ENCODE data around the gene PSMF1. TPM values are rescaled to one million over a fixed set of nuclear protein-coding genes. Genes with fewer than 3 reads are reported as not detected.

The PSMF1 gene
- total RNA-seq, 1 experiment from 2014 or later, result 153 TPM

- ATAC-seq (no peak), DNase-seq (ENCODE audit: low read depth, low spot score) (no peak)
- TF ChIP-seq MAX (IDR thresholded peaks at IDR 0.05), result no peak
- no peak for TF ChIP-seq EZH2 (IDR thresholded peaks at IDR 0.05)
- TF ChIP-seq EGR1 (IDR thresholded peaks at IDR 0.05; ENCODE audit: low read depth), result no peak
- TF ChIP-seq SIN3A (IDR thresholded peaks at IDR 0.05; ENCODE audit: low read depth), result no peak
- TF ChIP-seq SRF (IDR thresholded peaks at IDR 0.05; ENCODE audit: low read depth), result no peak
- no peak for TF ChIP-seq EZH2phosphoT487 (IDR thresholded peaks at IDR 0.05; ENCODE audit: borderline replicate concordance)
- no peak for TF ChIP-seq RAD21 (IDR thresholded peaks at IDR 0.05; ENCODE audit: low read depth)
- no peak for TF ChIP-seq FOSL1 (IDR thresholded peaks at IDR 0.05; ENCODE audit: low read depth)
- TF ChIP-seq ELF1 (IDR thresholded peaks at IDR 0.05; ENCODE audit: borderline replicate concordance, low read depth), result no peak
- no peak for TF ChIP-seq POLR2A (IDR thresholded peaks at IDR 0.05; ENCODE audit: borderline replicate concordance, extremely low read depth, insufficient read depth, insufficient read length)
- no peak for TF ChIP-seq SP1 (IDR thresholded peaks at IDR 0.05; ENCODE audit: low read depth)
- TF ChIP-seq ZNF274 (IDR thresholded peaks at IDR 0.05; ENCODE audit: low read depth, low read length), result no peak
- TF ChIP-seq JUND (IDR thresholded peaks at IDR 0.05), result no peak
- no peak for TF ChIP-seq CTCF (IDR thresholded peaks at IDR 0.05 in 2 of 3, conservative IDR thresholded peaks at IDR 0.05 in 1 of 3; ENCODE audit: borderline replicate concordance in 1 of 3, insufficient read depth in 1 of 3, low read depth in 2 of 3, low read length in 2 of 3)
- TF ChIP-seq, protein P1, sequence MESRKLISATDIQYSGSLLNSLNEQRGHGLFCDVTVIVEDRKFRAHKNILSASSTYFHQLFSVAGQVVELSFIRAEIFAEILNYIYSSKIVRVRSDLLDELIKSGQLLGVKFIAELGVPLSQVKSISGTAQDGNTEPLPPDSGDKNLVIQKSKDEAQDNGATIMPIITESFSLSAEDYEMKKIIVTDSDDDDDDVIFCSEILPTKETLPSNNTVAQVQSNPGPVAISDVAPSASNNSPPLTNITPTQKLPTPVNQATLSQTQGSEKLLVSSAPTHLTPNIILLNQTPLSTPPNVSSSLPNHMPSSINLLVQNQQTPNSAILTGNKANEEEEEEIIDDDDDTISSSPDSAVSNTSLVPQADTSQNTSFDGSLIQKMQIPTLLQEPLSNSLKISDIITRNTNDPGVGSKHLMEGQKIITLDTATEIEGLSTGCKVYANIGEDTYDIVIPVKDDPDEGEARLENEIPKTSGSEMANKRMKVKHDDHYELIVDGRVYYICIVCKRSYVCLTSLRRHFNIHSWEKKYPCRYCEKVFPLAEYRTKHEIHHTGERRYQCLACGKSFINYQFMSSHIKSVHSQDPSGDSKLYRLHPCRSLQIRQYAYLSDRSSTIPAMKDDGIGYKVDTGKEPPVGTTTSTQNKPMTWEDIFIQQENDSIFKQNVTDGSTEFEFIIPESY (IDR thresholded peaks at IDR 0.05; ENCODE audit: extremely low read depth, insufficient replicate concordance, low read length), result no peak
- TF ChIP-seq CBX3 (IDR thresholded peaks at IDR 0.05; ENCODE audit: low read depth), result no peak
- TF ChIP-seq REST (IDR thresholded peaks at IDR 0.05; ENCODE audit: low read depth), result no peak
- no peaks in the 10 kb centered on the region for H3K79me2 ChIP-seq (ENCODE audit: insufficient read depth, low read length)
- H3K9me2 ChIP-seq (ENCODE audit: insufficient read depth), result no peaks in the 10 kb centered on the region
- no peaks in the 10 kb centered on the region for H3K27me3 ChIP-seq (ENCODE audit: insufficient read depth, low read length)
- no peaks in the 10 kb centered on the region for H3K36me3 ChIP-seq (ENCODE audit: control insufficient read depth in 1 of 2, insufficient read depth in 2 of 2, low read length in 2 of 2)
- RAD21 ChIA-PET (ENCODE audit: low non-redundant PET in 1 of 2, low total read pairs in 2 of 2, uncharacterized antibody in 2 of 2, unreplicated experiment in 2 of 2), result no interaction called here
- H3K4me3 ChIP-seq (replicated peaks in 1 of 2; ENCODE audit: low read depth in 1 of 2, low read length in 2 of 2), result no peak overlapping the region
- CTCF ChIA-PET, result no interaction called here
- H2AFZ ChIP-seq (ENCODE audit: low read depth, low read length, poor library complexity, severe bottlenecking), result no peak overlapping the region
- intact Hi-C loops (cut with micrococcal nuclease), result loop anchor here (10.0 kb wide), 1 partner anchor 127 kb away; no protein-coding TSS in a partner anchor
- H3K4me2 ChIP-seq (ENCODE audit: low read length), result no peak overlapping the region
- H3K9me3 ChIP-seq (ENCODE audit: control insufficient read depth in 1 of 2, insufficient read depth in 1 of 2, low read depth in 1 of 2, low read length in 2 of 2), result 0 out of 4 replicates have a peak, but pooled peaks cover 4 to 5% of the 10 kb centered on the region in 2 experiments
- H3K9ac ChIP-seq (ENCODE audit: low read length), result no peak overlapping the region
- H3K4me1 ChIP-seq (ENCODE audit: control insufficient read depth in 1 of 2, insufficient read depth in 2 of 2, low read length in 2 of 2), result no peaks in the 10 kb centered on the region
- POLR2A ChIA-PET, result no interaction called here
- no peaks in the 10 kb centered on the region for H4K20me1 ChIP-seq (ENCODE audit: insufficient read depth)
- H3K27ac ChIP-seq (ENCODE audit: low read depth, low read length), result no peak overlapping the region
- BruUV-seq (replicated peaks), result no TSS peak
Measured at GRCh38 chr20:1101533-1101932, 16.9 kb upstream of the PSMF1 start.
